Type B pancreatic cell (in vitro differentiated cells): Measurements from ENCODE around the gene DSCAML1. TPM values are rescaled to one million over a fixed set of nuclear protein-coding genes. Genes with fewer than 3 reads are reported as not detected.

ENCODE experiments used
- DNase-seq: peaks from one replicate; pipeline ENCODE4 v3.0.0; 2021; ENCODE audit warnings: mixed read lengths; ENCODE audit not compliant: unreplicated experiment; ENCODE audit errors: extremely low spot score
- H3K27ac Mint-ChIP-seq: 2 replicates; pipeline ENCODE4 v1.8.0; 2021; ENCODE audit warnings: mild to moderate bottlenecking, mixed read lengths
- H3K27me3 Mint-ChIP-seq: 2 replicates; pipeline ENCODE4 v1.8.0; 2021; ENCODE audit warnings: mixed read lengths
- H3K36me3 Mint-ChIP-seq: 2 replicates; pipeline ENCODE4 v1.8.0; 2021; ENCODE audit warnings: mixed read lengths
- H3K4me1 Mint-ChIP-seq: one replicate; pipeline ENCODE4 v1.8.0; 2021; ENCODE audit warnings: mixed read lengths; ENCODE audit not compliant: unreplicated experiment
- H3K4me3 Mint-ChIP-seq: 2 replicates; pipeline ENCODE4 v1.8.0; 2021; ENCODE audit warnings: mild to moderate bottlenecking, mixed read lengths
- H3K9me3 Mint-ChIP-seq: 2 replicates; pipeline ENCODE4 v1.8.0; 2021; ENCODE audit warnings: mixed read lengths
- CTCF ChIP-seq: fragments of 200-600 bp; sonication (generic); conservative IDR thresholded peaks from 2 replicates; pipeline ENCODE4 v1.5.0; 2021; ENCODE audit warnings: antibody characterized with exemption, mild to moderate bottlenecking
- total RNA-seq: library from RNA; stranded (reverse); gene quantifications from 2 replicates; pipeline ENCODE4 v1.2.1, GENCODE V29; 2021; ENCODE audit warnings: low replicate concordance

DSCAML1 gene
- total RNA-seq, 1 donor from 2014 or later = 5.8 TPM

GRCh38 chr11:117560780-117561530 is 236.1 kb downstream of the DSCAML1 start:
- no peak overlapping the region for H3K4me3 Mint-ChIP-seq
- H3K4me1 Mint-ChIP-seq = no peaks in the 10 kb centered on the region
- no peak for DNase-seq
- H3K27me3 Mint-ChIP-seq = peaks cover 49% of the 10 kb centered on the region
- H3K36me3 Mint-ChIP-seq = no peaks in the 10 kb centered on the region
- H3K9me3 Mint-ChIP-seq = no peaks in the 10 kb centered on the region
- no peak for TF ChIP-seq CTCF
- H3K27ac Mint-ChIP-seq = no peak overlapping the region

- Mint-ChIP-seq H3K9me3 (no peaks in the 10 kb centered on the region), H3K27me3 (peaks cover 48% of the 10 kb centered on the region), H3K36me3 (no peaks in the 10 kb centered on the region), H3K4me1 (no peaks in the 10 kb centered on the region), H3K4me3 (no peak overlapping the region), H3K27ac (no peak overlapping the region)
- no peak for TF ChIP-seq CTCF
- no peak for DNase-seq
Measured at GRCh38 chr11:117559698-117560097, 237.3 kb downstream of the DSCAML1 start.

- H3K27me3 Mint-ChIP-seq = peaks cover 58% of the 10 kb centered on the region
- no peaks in the 10 kb centered on the region for H3K9me3 Mint-ChIP-seq
- no peaks in the 10 kb centered on the region for H3K4me1 Mint-ChIP-seq
- no peak for TF ChIP-seq CTCF
- no peaks in the 10 kb centered on the region for H3K36me3 Mint-ChIP-seq
- DNase-seq = no peak
- no peak overlapping the region for H3K27ac Mint-ChIP-seq
- no peak overlapping the region for H3K4me3 Mint-ChIP-seq
Measured at GRCh38 chr11:117557361-117557760, 239.7 kb downstream of the DSCAML1 start.

- no peaks in the 10 kb centered on the region for H3K36me3 Mint-ChIP-seq
Measured at GRCh38 chr11:117554601-117555333, 242.2 kb downstream of the DSCAML1 start.

GRCh38 chr11:117552626-117553025 is 244.4 kb downstream of the DSCAML1 start:
- no peak overlapping the region for H3K4me3 Mint-ChIP-seq
- no peak for TF ChIP-seq CTCF

More at GRCh38 chr11:117554601-117555333, 242.2 kb downstream of the DSCAML1 start:
- H3K4me3 Mint-ChIP-seq = no peak overlapping the region
- H3K9me3 Mint-ChIP-seq = no peaks in the 10 kb centered on the region
- no peaks in the 10 kb centered on the region for H3K4me1 Mint-ChIP-seq
- TF ChIP-seq CTCF = no peak
- DNase-seq = no peak
- H3K27ac Mint-ChIP-seq = peak overlapping the region; percentile 7
- H3K27me3 Mint-ChIP-seq = peaks cover 63% of the 10 kb centered on the region

More at GRCh38 chr11:117552626-117553025, 244.4 kb downstream of the DSCAML1 start:
- Mint-ChIP-seq H3K9me3 (no peaks in the 10 kb centered on the region), H3K27me3 (peaks cover 51% of the 10 kb centered on the region), H3K27ac (no peak overlapping the region), H3K4me1 (peaks cover 3% of the 10 kb centered on the region), H3K36me3 (no peaks in the 10 kb centered on the region)
- DNase-seq = no peak
